IMR-90 (cell line): ENCODE results near the gene TPP2.

Source experiments
- BHLHE40 ChIP-seq: fragments of 150-350 bp; IDR thresholded peaks from 2 replicates; pipeline ENCODE4 v1.6.1; 2016; ENCODE audit warnings: mild to moderate bottlenecking, low read depth, low read length
- CEBPB ChIP-seq: IDR thresholded peaks from 2 replicates; pipeline ENCODE4 v1.6.1; 2012; ENCODE audit warnings: low read depth, low read length, improper control_type of control experiment
- CHD1 ChIP-seq: IDR thresholded peaks from 2 replicates; pipeline ENCODE4 v1.6.1; 2012; ENCODE audit warnings: low read depth, low read length, improper control_type of control experiment
- MAZ ChIP-seq: IDR thresholded peaks from 2 replicates; pipeline ENCODE4 v1.6.1; 2012; ENCODE audit warnings: low read depth, mild to moderate bottlenecking, low read length, improper control_type of control experiment, moderate library complexity, borderline replicate concordance
- NFE2L2 ChIP-seq: fragments of 150-350 bp; IDR thresholded peaks from 2 replicates; pipeline ENCODE4 v1.6.1; 2016; ENCODE audit warnings: low read depth, mild to moderate bottlenecking, low read length
- POLR2A ChIP-seq: IDR thresholded peaks from 2 replicates; pipeline ENCODE4 v1.6.1; 2012; ENCODE audit warnings: mild to moderate bottlenecking, low read depth, low read length
- RAD21 ChIP-seq: IDR thresholded peaks from 2 replicates; pipeline ENCODE4 v1.6.1; 2012; ENCODE audit warnings: low read length, improper control_type of control experiment
- RCOR1 ChIP-seq: IDR thresholded peaks from 2 replicates; pipeline ENCODE4 v1.6.1; 2012; ENCODE audit warnings: mild to moderate bottlenecking, low read length, improper control_type of control experiment; ENCODE audit not compliant: insufficient replicate concordance
- RFX5 ChIP-seq: IDR thresholded peaks from 2 replicates; pipeline ENCODE4 v1.8.0; 2012; ENCODE audit warnings: low read depth, mild to moderate bottlenecking, low read length, moderate library complexity
- SMC3 ChIP-seq: fragments of 150-350 bp; IDR thresholded peaks from 2 replicates; pipeline ENCODE4 v1.6.1; 2016; ENCODE audit warnings: low read depth, mild to moderate bottlenecking, antibody characterized with exemption, low read length, moderate library complexity
- TF ChIP-seq, protein P1 (sequence below): conservative IDR thresholded peaks from 2 replicates; pipeline ENCODE4 v1.5.1; 2012; ENCODE audit warnings: mild to moderate bottlenecking, low read depth, low read length, improper control_type of control experiment
- TF ChIP-seq, protein P2 (sequence below): fragments of 150-350 bp; IDR thresholded peaks from 2 replicates; pipeline ENCODE4 v1.6.1; 2016; ENCODE audit warnings: low read depth, mild to moderate bottlenecking, low read length, moderate library complexity, borderline replicate concordance
- TF ChIP-seq, protein P3 (sequence below): fragments of 150-350 bp; IDR thresholded peaks from 2 replicates; pipeline ENCODE4 v1.6.1; 2017; ENCODE audit warnings: mild to moderate bottlenecking, antibody characterized with exemption, low read length, low read depth

DNA sequence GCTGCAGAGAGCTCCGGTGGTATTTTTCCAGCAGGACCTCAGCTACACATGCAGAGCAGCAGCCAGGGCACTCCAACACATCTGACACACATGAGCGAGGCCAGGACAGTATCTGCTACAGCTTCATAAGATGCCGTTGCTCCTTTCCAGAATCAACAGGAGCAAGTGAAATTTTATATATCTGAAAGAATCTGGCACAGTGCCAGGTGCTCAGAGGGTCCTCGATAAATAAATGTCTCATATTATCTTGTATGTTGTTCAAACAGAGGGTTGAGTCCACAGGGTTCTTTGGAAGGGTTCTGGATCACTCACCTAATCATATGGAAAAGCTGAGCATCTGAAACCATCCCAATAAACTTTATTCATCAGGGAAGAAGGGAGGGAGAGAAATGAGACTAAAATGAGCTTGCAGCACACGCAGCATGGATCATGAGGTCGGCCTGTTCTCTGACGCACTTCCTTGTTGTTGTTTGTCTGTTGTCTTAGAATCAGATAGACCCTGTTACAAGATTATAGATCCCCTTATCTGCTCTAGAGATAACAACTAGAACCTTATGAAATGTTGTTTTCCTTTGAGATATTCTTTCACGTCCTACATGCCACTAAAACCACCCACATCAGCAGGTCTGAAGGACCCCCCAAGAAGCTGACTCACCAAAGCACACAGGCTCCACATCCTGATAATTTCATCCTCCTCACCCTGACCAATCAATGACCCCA lies 101.3 kb downstream of the TPP2 start:
- TF ChIP-seq, protein P1, sequence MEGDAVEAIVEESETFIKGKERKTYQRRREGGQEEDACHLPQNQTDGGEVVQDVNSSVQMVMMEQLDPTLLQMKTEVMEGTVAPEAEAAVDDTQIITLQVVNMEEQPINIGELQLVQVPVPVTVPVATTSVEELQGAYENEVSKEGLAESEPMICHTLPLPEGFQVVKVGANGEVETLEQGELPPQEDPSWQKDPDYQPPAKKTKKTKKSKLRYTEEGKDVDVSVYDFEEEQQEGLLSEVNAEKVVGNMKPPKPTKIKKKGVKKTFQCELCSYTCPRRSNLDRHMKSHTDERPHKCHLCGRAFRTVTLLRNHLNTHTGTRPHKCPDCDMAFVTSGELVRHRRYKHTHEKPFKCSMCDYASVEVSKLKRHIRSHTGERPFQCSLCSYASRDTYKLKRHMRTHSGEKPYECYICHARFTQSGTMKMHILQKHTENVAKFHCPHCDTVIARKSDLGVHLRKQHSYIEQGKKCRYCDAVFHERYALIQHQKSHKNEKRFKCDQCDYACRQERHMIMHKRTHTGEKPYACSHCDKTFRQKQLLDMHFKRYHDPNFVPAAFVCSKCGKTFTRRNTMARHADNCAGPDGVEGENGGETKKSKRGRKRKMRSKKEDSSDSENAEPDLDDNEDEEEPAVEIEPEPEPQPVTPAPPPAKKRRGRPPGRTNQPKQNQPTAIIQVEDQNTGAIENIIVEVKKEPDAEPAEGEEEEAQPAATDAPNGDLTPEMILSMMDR, result no peak
- no peak for TF ChIP-seq MAZ
- no peak for TF ChIP-seq SMC3
- no peak for TF ChIP-seq POLR2A
- TF ChIP-seq, protein P2, sequence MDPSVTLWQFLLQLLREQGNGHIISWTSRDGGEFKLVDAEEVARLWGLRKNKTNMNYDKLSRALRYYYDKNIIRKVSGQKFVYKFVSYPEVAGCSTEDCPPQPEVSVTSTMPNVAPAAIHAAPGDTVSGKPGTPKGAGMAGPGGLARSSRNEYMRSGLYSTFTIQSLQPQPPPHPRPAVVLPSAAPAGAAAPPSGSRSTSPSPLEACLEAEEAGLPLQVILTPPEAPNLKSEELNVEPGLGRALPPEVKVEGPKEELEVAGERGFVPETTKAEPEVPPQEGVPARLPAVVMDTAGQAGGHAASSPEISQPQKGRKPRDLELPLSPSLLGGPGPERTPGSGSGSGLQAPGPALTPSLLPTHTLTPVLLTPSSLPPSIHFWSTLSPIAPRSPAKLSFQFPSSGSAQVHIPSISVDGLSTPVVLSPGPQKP, result no peak
- TF ChIP-seq CEBPB, result no peak
- no peak for TF ChIP-seq RCOR1
- TF ChIP-seq NFE2L2, result no peak
- TF ChIP-seq BHLHE40, result no peak
- TF ChIP-seq, protein P3, sequence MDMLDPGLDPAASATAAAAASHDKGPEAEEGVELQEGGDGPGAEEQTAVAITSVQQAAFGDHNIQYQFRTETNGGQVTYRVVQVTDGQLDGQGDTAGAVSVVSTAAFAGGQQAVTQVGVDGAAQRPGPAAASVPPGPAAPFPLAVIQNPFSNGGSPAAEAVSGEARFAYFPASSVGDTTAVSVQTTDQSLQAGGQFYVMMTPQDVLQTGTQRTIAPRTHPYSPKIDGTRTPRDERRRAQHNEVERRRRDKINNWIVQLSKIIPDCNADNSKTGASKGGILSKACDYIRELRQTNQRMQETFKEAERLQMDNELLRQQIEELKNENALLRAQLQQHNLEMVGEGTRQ, result no peak
- TF ChIP-seq CHD1, result no peak
- TF ChIP-seq RAD21, result no peak
- TF ChIP-seq RFX5, result no peak
